Stimulated activated CD8-positive, alpha-beta memory T cell treated with anti-CD3 and anti-CD28 coated beads, Interleukin-15, amount 100 ng/mL, for 48 hours (primary cell): Measurements from ENCODE around the gene MELK.
A peak's percentile ranks its signal among the peaks of the same experiment; 100 is the strongest.
"Not testable (repeated sequence)": the region's sequence is repeated elsewhere in the genome, so short reads cannot be mapped to it uniquely, and the experiment has no call there.

Experiments used
- DNase-seq, 2 donors: peaks; one replicate each; pipeline ENCODE4 v3.0.0-alpha.2; 2020; ENCODE audit warnings: low read depth in 2 of 2

Gene MELK

DNA sequence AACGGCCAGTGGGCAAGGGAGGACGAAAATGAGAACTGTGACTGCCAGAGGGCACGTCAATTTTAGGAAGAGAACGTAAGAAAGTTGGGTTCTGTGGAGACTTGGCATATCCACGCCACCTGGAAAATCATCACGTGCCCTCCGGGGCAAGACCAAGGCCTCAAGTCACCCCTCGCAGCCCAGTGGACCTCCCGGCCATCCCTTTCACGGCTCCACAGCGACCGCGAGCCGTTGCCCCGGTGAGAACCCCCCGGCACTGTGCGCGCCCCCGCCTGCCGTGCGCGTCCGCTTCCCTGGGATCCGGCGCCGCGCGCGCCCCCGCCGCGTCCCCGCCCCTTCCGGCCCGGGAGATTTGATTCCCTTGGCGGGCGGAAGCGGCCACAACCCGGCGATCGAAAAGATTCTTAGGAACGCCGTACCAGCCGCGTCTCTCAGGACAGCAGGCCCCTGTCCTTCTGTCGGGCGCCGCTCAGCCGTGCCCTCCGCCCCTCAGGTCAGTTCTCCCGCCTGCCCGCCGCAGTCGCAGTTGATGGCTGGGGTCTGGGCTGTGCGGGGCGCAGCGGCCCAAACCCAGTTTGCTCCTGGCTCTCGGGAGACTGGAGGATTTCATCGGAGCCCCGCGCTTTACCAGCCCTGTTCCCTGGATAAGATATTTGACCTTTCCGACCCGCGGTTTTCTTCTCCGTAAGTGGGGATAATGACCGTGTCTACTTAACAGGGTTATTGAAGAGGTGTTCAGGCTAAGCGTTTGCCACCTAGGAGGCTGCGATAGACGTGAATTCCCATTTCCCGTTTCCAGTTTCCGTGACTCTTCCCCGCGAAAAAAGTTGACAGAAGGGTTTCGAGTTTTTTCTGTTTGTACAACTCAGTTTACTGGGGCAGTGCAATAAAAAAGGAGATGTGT is at the start of gene MELK:
TSS of gene MELK (plus strand) at position 381 of the 904 bp plus-strand sequence. CDS start 8,787 bp downstream, outside the sequence.
- DNase-seq, result peak; percentile 82 to 83

DNA sequence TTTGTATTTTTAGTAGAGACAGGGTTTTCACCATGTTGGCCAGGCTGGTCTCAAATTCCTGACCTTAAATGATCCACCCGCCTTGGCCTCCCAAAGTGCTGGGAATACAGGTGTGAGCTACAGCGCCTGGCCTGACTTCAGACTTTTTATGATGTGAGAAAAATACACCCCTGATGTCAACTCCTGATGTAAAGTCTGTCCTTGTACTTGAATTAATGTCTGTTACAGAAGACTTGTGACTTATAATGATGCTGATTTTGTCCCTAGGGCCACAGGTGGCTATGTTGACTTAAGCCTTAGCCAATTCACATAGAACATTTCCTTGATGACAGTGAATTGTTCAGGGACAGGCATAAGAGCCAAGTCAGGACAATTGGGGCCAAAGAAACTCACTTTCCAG is 42.5 kb upstream of the MELK start:
- DNase-seq, result no peak

DNA sequence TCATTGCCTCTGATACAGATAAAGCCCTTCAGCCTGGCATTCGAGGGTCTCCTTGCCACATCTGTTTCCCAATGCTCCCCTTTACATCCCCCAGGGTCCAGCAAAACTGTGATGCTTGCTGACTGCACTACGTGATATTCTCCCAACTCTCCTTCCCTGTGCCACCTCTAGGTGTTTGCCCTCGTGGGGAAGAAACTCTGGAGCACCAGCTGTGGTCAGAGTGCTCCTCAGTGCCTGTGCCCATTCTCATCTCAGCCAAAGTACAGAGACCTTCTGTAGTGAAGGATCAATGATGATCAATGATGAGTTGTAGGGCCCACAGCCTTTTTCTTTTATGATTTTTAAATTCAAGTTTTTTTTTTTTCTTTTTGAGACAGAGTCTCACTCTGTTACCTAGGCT is 40.3 kb upstream of the MELK start:
- no peak for DNase-seq

DNA sequence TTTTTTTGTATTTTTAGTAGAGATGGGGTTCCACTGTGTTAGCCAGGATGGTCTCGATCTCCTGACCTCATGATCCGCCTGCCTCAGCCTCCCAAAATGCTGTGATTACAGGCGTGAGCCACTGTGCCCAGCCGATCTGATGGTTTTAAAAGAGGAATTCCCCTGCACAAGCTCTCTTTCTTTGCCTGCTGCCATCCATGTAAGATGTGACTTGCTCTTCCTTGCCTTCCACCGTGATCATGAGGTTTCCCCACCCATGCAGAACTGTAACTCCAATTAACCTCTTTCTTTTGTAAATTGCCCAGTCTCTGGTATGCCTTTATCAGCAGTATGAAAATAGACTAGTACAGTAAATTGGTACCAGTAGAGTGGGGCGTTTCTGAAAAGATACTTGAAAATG is 39.0 kb upstream of the MELK start:
- not testable (repeated sequence) for DNase-seq

DNA sequence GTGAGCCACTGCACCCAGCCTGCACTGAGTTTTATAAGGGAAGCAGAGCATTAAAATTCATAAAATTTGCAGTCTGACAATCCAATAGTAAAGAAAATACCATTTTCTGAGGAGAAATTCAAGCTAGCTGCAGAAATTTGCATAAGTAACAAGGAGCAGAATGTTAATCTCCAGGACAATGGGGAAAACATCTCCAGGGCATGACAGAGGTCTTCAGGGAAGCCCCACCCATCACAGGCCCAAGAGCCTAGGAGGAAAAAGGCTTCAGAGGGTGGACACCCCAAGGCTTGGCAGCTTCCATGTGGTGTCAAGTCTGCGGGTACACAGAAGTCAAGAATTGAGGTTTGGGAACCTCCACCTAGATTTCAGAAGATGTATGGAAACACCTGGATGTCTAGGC is 37.6 kb upstream of the MELK start:
- DNase-seq, result no peak

DNA sequence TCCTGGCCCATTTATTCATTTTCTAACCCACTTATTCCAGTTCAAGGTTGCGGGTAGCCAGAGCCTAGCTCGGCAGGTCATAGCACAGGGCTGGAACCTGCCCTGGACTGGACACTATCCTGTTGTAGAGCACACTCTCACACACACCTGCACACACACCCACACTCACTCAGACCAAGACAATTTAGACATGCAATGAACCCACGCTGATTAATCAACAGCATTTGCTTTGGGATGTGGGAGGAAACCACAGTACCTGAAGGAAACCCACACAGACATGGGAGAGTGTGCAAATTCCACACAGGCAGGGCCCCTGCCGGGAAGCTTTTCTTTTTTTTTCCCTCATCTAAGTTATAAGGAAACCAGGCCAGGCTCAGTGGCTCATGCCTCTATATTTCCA is 34.8 kb upstream of the MELK start:
- no peak for DNase-seq

DNA sequence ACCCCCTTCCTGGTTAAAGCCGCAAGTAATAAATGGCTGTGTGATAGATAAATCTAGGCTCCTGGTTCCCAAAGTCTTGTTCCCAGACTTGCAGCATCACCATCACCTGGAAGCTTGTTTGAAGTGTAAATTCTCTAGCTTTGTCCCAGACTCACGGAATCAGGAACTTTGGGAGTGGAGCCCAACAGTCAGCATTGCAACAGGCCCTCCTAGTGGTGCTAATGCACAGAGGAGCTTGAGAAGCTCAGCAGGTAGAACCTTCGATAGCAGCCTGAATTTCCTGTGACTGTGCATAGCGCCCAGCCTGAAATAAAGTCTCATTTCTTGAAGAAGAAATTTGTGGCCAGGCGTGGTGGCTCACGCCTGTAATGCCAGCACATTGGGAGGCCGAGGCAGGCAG is 30.3 kb upstream of the MELK start:
- no peak for DNase-seq

DNA sequence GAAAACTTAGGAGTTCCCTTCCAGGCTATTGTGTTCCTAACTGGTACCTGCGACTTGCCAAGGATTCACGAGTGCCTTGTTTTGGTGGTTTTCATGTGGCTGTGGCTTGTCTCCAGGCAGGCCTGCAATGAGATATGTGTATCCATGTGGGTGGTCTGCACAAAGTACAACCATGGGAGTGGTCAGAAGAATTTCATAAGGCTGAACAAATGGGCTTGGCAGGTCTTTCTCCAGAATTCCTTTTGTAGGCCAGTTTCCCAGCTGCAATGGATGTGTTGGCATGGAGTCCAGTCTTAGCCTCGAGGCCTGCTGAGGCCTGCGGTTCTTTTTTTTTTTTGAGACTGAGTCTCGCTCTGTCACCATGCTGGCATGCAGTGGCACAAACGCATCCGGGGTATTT is 28.8 kb upstream of the MELK start:
- no peak for DNase-seq

DNA sequence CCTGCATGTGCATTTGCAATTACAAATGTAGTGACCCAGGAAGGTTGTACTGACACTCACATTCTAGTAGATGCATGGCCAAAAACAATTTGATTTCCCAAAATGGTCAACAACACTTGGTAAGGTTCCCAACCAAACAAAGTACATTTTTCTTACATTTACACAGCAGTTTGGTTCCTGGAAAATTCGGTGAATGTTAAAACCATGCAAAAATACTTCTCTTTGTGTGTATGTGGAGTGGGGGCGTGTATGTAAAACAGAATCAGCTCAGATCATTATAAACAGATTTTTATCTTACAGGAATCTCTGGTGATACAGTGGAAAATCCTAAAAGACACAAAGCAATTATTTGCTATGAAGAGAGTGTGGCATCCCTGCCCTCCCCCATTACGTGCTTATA is 25.1 kb upstream of the MELK start:
- no peak for DNase-seq

DNA sequence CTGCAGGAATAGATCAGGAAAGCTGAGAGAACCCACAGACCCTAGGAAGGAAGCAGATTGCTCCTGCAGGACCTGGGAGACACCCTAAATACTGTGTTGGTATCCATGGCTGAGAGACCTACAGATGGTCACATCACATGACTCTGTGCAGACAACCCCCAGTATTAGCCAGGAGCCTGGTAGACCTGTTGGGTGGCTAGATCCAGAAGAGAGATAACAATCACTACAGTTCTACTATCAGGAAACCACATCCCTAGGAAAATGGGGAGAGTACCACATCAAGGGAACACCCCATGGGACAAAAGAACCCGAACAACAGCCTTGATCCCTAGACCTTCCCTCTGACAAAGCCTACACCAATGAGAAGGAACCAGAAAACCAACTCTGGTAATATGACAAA is 24.2 kb upstream of the MELK start:
- DNase-seq, result no peak

DNA sequence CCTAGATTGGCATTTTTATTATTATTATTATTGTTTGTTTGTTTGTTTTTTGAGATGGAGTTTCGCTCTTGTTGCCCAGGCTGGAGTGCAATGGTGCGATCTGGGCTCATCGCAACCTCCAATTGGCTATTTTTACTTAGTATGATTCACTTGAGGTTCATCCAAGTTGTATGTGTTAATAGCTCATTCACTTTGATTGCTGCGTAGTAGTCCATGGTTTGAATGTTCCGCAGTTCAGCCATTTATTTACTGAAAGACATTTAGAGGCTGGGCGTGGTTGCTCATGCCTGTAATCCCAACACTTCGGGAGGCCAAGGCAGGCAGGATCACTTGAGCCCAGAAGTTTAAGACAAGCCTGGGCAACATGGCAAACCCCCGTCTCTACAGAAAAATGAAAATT is 22.6 kb upstream of the MELK start:
- DNase-seq, result no peak

DNA sequence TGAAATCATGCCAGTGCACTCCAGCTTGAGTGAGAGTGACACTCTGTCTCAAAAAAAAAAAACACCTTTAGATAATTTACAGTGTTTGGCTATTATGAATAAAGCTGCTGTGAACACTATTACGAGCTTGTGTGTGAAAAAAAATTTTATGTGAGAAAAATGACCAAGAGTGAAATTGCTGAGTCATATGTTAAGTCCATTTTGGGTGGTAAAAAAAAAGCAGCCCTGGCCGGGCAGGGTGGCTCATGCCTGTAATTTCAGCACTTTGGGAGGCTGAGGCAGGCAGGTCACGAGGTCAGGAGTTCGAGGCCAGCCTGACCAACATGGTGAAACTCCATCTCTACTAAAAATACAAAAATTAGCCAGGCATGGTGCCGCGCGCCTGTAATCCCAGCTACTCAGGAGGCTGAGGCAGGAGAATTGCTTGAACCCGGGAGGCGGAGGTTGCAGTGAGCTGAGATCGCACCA is 22.0 kb upstream of the MELK start:
- not testable (repeated sequence) for DNase-seq

DNA sequence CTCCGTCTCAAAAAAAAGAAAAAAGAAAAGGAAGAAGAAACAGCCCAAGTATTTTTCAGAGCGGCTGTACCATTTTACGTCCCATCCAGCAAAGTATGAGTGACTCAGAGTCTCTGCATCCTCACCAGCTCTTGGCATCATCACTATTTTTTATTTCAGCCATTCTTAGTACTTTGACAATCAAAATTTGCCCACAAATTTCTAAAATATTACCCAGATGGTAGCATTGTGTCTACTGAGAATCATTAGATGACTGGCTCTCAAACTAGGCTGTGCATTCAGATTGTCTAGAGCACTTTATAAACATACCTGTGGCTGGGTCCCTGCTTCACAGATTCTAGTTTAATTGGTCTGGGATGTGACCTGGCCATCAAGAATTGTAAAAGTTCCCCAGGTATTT is 21.6 kb upstream of the MELK start:
- DNase-seq, result no peak

DNA sequence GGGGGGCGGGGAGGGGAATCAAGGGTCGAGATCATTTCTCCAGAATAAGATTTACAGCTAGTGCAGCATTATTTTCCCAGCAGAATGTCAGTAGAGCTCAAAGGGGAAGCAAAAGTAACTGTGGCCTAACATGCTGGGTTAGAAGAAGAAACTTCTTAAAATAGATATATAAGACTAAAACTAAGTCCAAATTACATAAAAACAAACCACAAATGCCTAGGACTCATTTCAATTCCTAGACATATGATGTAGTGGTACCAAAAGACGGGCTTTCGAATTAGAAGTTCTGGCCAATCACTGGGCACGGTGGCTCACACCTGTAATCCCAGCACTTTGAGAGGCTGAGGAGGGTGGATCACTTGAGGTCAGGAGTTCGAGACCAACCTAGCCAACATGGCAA is 20.8 kb upstream of the MELK start:
- no peak for DNase-seq

DNA sequence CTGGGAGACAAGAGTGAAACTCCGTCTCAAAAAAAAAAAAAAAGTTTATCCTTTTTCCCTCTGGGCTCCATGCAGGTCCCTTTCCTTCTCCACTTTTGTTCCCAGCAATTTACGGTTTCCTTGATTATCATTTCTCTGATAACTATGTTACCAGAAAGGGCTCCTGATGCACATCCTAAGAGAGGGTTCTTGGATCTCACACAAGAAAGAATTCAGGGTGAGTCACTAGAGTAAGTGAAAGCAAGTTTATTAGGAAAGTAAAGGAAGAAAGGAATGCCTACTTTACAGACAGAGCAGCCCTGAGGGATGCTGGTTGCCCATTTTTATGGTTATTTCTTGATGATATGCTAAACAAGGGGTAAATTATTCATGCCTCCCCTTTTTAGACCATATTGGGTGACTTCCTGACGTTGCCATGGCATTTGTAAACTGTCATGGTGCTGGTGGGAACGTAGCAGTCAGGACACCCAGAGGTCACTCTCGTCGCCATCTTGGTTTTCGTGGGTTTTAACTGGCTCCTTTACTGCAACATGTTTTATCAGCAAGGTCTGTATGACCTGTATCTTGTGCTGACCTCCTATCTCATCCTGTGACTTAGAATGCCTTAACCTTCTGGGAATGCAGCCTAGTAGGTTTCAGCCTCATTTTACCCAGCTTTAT is 13.5 kb upstream of the MELK start:
- no peak for DNase-seq

DNA sequence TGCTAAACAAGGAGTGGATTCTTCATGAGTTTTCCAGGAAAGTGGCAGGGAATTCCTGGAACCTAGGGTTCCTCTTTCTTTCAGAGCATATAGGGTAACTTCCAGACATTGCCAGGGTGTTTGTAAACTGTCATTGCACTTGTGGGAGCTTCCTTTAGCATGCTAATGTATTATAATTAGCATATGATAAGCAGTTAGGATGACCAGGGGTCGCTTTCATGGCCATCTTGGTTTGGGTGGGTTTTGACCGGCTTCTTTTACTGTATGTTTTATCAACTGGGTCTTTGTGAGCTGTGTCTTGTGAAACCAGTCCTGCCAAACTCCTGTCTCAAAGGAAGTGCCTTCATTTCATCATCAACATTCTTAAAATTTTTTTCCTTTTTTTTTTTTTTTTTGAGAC is 11.9 kb upstream of the MELK start:
- no peak for DNase-seq

DNA sequence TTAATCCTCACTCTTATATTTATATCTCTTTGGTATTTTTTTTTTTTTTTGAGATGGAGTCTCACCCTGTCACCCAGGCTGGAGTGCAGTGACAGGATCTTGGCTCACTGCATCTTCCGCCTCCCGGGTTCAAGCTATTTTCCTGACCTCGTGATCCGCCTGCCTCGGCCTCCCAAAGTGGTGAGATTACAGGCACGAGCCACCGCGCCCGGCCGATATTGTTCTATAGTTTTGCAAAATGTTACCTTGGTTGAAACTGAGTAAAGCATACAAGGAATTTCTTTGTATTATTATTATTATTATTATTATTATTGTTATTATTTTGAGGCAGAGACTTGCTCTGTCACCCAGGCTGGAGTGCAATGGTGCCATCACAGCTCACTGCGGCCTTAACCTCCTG is 9.9 kb upstream of the MELK start:
- not testable (repeated sequence) for DNase-seq

DNA sequence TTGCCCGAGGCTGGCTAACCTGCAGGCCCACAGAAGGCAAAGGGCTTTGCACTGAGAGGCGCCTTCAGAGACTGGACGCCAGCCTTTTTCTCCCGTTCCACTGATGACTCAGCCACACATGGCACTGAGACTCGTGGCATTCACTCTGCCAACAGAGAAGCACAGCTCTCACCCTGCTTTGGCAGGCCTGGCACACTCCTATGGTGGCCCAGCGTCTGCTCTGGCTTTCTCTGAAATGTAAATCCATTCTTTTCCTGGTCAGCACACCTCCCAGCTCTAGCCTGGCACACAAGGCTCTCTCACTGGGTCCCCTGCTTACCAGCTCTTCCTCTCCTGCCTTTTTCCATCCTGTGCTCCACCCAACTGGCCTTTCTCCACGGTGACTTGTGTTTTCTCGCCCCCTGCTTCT is 5.9 kb upstream of the MELK start:
- DNase-seq, result no peak

DNA sequence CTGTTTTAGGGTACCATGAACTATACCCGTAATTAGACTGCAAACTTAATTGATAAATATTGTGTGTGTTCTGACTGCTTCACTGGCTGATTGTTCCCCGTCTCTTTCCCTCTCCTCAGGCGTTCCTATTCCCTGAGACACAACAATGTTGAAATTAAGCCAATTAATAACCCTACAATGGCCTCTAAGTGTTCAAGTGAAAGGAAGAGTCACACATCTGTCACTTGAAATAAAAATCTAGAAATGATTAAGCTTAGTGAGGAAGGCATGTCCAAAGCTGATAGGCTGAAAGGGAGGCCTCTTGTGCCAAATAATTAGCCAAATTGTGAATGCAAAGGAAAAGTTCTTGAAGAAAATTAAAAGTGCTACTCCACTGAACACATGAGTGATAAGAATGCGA is 4.0 kb upstream of the MELK start:
- DNase-seq, result not testable (repeated sequence)

DNA sequence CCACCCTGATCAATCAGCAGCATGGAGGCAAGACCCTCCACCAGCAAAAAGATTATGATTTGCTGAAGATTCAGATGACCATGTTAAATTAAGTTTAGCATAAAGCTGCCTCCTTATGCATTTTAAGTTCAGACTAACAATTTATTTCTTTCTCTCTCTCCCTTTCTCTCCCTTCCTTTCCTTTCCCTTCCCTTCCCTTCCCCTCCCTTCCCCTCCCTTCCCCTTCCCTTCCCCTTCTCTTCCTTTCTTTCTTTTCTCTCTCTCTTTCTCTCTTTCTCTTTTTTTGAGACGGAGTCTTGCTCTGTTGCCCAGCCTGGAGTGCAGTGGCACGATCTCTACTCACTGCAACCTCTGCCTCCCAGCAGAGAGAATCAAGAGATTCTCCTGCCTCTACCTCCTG is 1.4 kb upstream of the MELK start:
- no peak for DNase-seq

DNA sequence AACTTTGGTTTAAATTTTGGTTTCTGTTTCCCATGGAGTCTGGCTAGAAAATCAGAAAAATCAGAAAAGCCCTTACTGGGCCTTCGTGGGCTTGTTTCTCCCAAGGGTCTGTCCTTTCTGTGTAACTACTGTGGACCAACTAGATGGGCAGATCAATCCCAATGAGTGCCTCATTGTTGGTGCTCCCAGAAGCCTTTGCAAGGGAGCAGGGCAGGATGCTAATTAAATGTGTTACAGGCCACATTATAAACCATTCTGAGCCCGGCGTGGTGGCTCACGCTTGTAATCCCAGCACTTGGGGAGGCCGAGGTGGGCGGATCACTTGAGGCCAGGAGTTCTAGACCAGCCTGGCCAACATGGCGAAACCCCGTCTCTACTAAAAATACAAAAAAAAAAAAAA is 1.4 kb downstream of the MELK start:
- DNase-seq, result not testable (repeated sequence)

DNA sequence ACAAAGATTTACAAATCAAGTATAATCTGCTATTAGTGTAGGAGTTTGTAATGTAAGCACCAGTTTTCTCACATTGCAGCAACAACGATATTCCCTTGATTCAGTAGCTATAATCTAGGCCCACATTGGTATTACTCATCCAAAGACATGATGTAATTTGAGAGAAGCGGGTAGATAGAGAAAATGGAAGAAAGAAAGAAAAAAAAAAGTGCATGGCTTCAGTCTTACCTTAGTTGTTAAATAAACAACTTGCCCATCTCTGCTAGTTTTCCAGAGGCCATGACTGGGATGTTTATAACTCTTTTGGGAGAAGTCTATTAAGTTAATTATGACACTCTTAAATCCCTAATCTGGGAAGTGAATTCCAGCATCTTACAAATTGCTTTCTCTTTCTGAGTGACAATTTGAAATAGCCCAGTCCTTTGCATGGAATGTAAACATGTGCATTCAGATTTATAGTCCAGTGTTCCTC is 2.8 kb downstream of the MELK start:
- DNase-seq, result no peak

DNA sequence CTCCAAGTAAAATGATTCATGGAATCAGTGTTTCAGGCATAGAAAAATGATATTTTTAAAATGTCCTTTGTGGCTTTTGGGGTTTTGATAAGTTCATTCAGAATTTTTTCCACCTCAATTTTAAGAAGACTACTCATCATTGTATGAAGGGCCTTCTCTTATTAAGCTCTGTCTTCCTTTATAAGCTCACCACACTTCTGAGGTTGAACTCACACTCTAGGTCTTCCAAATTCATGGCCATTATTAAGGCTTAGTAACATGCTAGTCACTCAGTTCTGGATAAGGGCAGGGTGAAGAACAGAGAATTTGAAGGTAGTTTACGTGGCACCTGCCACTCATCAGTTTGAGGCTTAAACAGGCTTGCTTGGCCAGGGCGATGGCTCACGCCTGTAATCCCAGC is 4.2 kb downstream of the MELK start:
- no peak for DNase-seq
